Measurements from ENCODE around the gene UVRAG.

- TF ChIP-seq CTCF (IDR thresholded peaks at IDR 0.05) (no peak), EP300 (IDR thresholded peaks at IDR 0.05) (no peak)
These were observed 320.5 kb downstream of the UVRAG start for GRCh38 chr11:76135491-76135890.

Measured in ovary (tissue), 3 donors.